H9 (cell line): ENCODE data around the gene FRY. TPM values are rescaled to one million over a fixed set of nuclear protein-coding genes. Genes with fewer than 3 reads are reported as not detected.

Source experiments
- DNase-seq: peaks from one replicate; pipeline ENCODE4 v3.0.0-alpha.2; 2017
- H2AFZ ChIP-seq: one replicate; pipeline ENCODE4 v1.6.1; 2013; ENCODE audit warnings: mild to moderate bottlenecking, low read length, control low read depth, moderate library complexity
- H2AK5ac ChIP-seq: 2 replicates; pipeline ENCODE4 v1.6.1; 2013; ENCODE audit warnings: low read length, control low read depth, mixed read lengths; ENCODE audit not compliant: insufficient read length
- H2BK120ac ChIP-seq: one replicate; pipeline ENCODE4 v1.6.1; 2013; ENCODE audit warnings: low read depth, mild to moderate bottlenecking, low read length, control low read depth, inconsistent platforms; ENCODE audit not compliant: poor library complexity, severe bottlenecking
- H2BK12ac ChIP-seq: 2 replicates; pipeline ENCODE4 v1.6.1; 2013; ENCODE audit warnings: low read length, control low read depth, mixed read lengths, low read depth; ENCODE audit not compliant: insufficient read length
- H2BK15ac ChIP-seq: 2 replicates; pipeline ENCODE4 v1.6.1; 2013; ENCODE audit warnings: low read depth, low read length, control low read depth
- H2BK20ac ChIP-seq: one replicate; pipeline ENCODE4 v1.6.1; 2013; ENCODE audit warnings: low read depth, mild to moderate bottlenecking, low read length, control low read depth, inconsistent platforms; ENCODE audit not compliant: poor library complexity, severe bottlenecking
- H2BK5ac ChIP-seq: 2 replicates; pipeline ENCODE4 v1.6.1; 2013; ENCODE audit warnings: low read length, control low read depth, mixed read lengths; ENCODE audit not compliant: insufficient read length
- H3K14ac ChIP-seq: 2 replicates; pipeline ENCODE4 v1.6.1; 2013; ENCODE audit warnings: low read length, control low read depth; ENCODE audit not compliant: insufficient read depth
- H3K18ac ChIP-seq: 2 replicates; pipeline ENCODE4 v1.6.1; 2013; ENCODE audit warnings: low read depth, mild to moderate bottlenecking, mixed read lengths, low read length, control low read depth; ENCODE audit not compliant: insufficient read length
- H3K23ac ChIP-seq: 2 replicates; pipeline ENCODE4 v1.6.1; 2013; ENCODE audit warnings: low read length, control low read depth, mixed read lengths, low read depth; ENCODE audit not compliant: insufficient read length
- H3K23me2 ChIP-seq: 2 replicates; pipeline ENCODE4 v1.6.1; 2013; ENCODE audit warnings: low read depth, mild to moderate bottlenecking, mixed read lengths, low read length, control low read depth; ENCODE audit not compliant: insufficient read length, poor library complexity, severe bottlenecking
- H3K27ac ChIP-seq: 2 replicates; pipeline ENCODE4 v1.5.1; 2013; ENCODE audit warnings: low read length, control low read depth, mixed read lengths, low read depth; ENCODE audit not compliant: insufficient read length
- H3K27me3 ChIP-seq: 2 replicates; pipeline ENCODE4 v1.6.1; 2013; ENCODE audit warnings: low read length, control low read depth, inconsistent platforms; ENCODE audit not compliant: insufficient read depth
- H3K4ac ChIP-seq: 2 replicates; pipeline ENCODE4 v1.6.1; 2013; ENCODE audit warnings: low read depth, mild to moderate bottlenecking, control low read depth, inconsistent platforms, low read length, moderate library complexity
- H3K4me1 ChIP-seq: 2 replicates; pipeline ENCODE4 v1.6.1; 2013; ENCODE audit warnings: low read length, control low read depth, inconsistent platforms; ENCODE audit not compliant: insufficient read depth
- H3K4me2 ChIP-seq: 2 replicates; pipeline ENCODE4 v1.6.1; 2013; ENCODE audit warnings: low read length, control low read depth, mixed read lengths; ENCODE audit not compliant: insufficient read length, insufficient read depth
- H3K56ac ChIP-seq: 2 replicates; pipeline ENCODE4 v1.6.1; 2013; ENCODE audit warnings: low read depth, mild to moderate bottlenecking, mixed read lengths, low read length, control low read depth; ENCODE audit not compliant: insufficient read length
- H3K79me1 ChIP-seq: 2 replicates; pipeline ENCODE4 v1.6.1; 2013; ENCODE audit warnings: low read depth, mild to moderate bottlenecking, moderate library complexity, low read length, control low read depth, inconsistent platforms; ENCODE audit not compliant: insufficient read depth, poor library complexity, severe bottlenecking
- H3K79me2 ChIP-seq: 2 replicates; pipeline ENCODE4 v1.6.1; 2013; ENCODE audit warnings: low read length, control low read depth, inconsistent platforms; ENCODE audit not compliant: insufficient read depth
- H3K9ac ChIP-seq: 2 replicates; pipeline ENCODE4 v1.6.1; 2013; ENCODE audit warnings: low read length, control low read depth, mixed read lengths; ENCODE audit not compliant: insufficient read length; ENCODE audit errors: extremely low read depth
- H3K9me3 ChIP-seq: one replicate; pipeline ENCODE4 v1.6.1; 2013; ENCODE audit warnings: low read depth, low read length, inconsistent platforms; ENCODE audit not compliant: control insufficient read depth
- H3T11ph ChIP-seq: one replicate; pipeline ENCODE4 v1.6.1; 2013; ENCODE audit warnings: mild to moderate bottlenecking, low read length, control low read depth, inconsistent platforms
- H4K20me1 ChIP-seq: one replicate; pipeline ENCODE4 v1.6.1; 2013; ENCODE audit not compliant: control insufficient read depth, insufficient read length, insufficient read depth
- H4K5ac ChIP-seq: 2 replicates; pipeline ENCODE4 v1.6.1; 2013; ENCODE audit warnings: low read depth, mild to moderate bottlenecking, mixed read lengths, low read length, control low read depth; ENCODE audit not compliant: insufficient read length
- H4K8ac ChIP-seq: replicated peaks from 2 replicates; pipeline ENCODE4 v1.6.1; 2013; ENCODE audit warnings: low read length, control low read depth, mixed read lengths, low read depth; ENCODE audit not compliant: insufficient read length
- H4K91ac ChIP-seq: 2 replicates; pipeline ENCODE4 v1.6.1; 2013; ENCODE audit warnings: low read depth, mild to moderate bottlenecking, moderate library complexity, mixed read lengths, low read length, control low read depth; ENCODE audit not compliant: insufficient read length
- H3K27ac Mint-ChIP-seq, 3 experiments: 2 replicates in 2 of 3; 3 replicates in 1 of 3; pipeline ENCODE4 v1.8.0; 2020 to 2021; ENCODE audit warnings: mixed read lengths in 3 of 3, mild to moderate bottlenecking in 1 of 3, moderate library complexity in 1 of 3
- H3K27me3 Mint-ChIP-seq: 2 replicates; pipeline ENCODE4 v1.8.0; 2021; ENCODE audit warnings: low read depth, mild to moderate bottlenecking, moderate library complexity, mixed read lengths
- H3K36me3 Mint-ChIP-seq, 3 experiments: 2 replicates in 2 of 3; 3 replicates in 1 of 3; pipeline ENCODE4 v1.8.0; 2020 to 2021; ENCODE audit warnings: low read depth in 3 of 3, mixed read lengths in 3 of 3; ENCODE audit not compliant: insufficient read depth in 1 of 3
- H3K4me1 Mint-ChIP-seq, 2 experiments: 2 replicates each; pipeline ENCODE4 v1.8.0; 2020; ENCODE audit warnings: mixed read lengths in 2 of 2
- H3K4me3 Mint-ChIP-seq, 2 experiments: 2 replicates in 1 of 2; 3 replicates in 1 of 2; pipeline ENCODE4 v1.8.0; 2020 to 2021; ENCODE audit warnings: mild to moderate bottlenecking in 2 of 2, mixed read lengths in 2 of 2, moderate library complexity in 1 of 2
- H3K9me3 Mint-ChIP-seq, 2 experiments: 2 replicates in 1 of 2; 3 replicates in 1 of 2; pipeline ENCODE4 v1.8.0; 2020; ENCODE audit warnings: mild to moderate bottlenecking in 2 of 2, mixed read lengths in 2 of 2, moderate library complexity in 1 of 2
- WGBS: extraction: QIAGEN DNeasy Blood & Tissue Kit; methylation state at CpG from one replicate; pipeline ENCODE4 v1.1.7; 2013; ENCODE audit warnings: missing lambda C conversion rate, low lambda C conversion rate, mixed read lengths; ENCODE audit not compliant: insufficient read length; ENCODE audit errors: extremely low coverage; 5-methylcytosine and 5-hydroxymethylcytosine counted together
- total RNA-seq: library from RNA; stranded (reverse); gene quantifications from 2 replicates; pipeline ENCODE4 v1.2.1, GENCODE V29; 2021
- TF ChIP-seq, protein P1 (sequence below): fragments of 200-600 bp; sonication (generic); conservative IDR thresholded peaks from 3 replicates; pipeline ENCODE4 v1.8.0; 2021; ENCODE audit warnings: antibody characterized with exemption, mild to moderate bottlenecking

FRY gene
- total RNA-seq, 1 experiment from 2014 or later = 5.2 TPM

DNA sequence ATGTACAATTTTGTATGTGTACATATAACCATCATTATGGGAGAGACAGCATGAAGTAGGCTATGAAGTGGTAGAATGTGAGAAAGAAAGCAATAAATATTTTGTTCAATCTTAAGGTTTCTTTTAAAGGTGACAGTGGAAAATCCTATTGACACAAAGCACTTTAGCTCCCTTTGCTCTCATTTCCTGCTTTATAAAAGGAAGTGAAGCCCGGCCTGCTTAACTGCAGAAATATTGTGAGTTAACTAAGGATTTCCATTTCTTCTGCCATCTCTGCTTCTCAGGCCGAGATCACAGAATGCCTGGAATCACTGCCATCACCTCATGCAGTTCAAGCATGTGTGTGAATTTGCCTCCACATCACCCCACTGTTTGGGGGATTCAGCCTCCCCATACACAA, 83.5 kb downstream of the FRY start:
- H3K23ac ChIP-seq = no peak overlapping the region
- no CpG with 5 or more reads among the region's 2 CpGs for WGBS
- TF ChIP-seq, protein P1, sequence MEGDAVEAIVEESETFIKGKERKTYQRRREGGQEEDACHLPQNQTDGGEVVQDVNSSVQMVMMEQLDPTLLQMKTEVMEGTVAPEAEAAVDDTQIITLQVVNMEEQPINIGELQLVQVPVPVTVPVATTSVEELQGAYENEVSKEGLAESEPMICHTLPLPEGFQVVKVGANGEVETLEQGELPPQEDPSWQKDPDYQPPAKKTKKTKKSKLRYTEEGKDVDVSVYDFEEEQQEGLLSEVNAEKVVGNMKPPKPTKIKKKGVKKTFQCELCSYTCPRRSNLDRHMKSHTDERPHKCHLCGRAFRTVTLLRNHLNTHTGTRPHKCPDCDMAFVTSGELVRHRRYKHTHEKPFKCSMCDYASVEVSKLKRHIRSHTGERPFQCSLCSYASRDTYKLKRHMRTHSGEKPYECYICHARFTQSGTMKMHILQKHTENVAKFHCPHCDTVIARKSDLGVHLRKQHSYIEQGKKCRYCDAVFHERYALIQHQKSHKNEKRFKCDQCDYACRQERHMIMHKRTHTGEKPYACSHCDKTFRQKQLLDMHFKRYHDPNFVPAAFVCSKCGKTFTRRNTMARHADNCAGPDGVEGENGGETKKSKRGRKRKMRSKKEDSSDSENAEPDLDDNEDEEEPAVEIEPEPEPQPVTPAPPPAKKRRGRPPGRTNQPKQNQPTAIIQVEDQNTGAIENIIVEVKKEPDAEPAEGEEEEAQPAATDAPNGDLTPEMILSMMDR = no peak
- no peak overlapping the region for H3K14ac ChIP-seq
- H3K9me3 ChIP-seq = no peaks in the 10 kb centered on the region
- Mint-ChIP-seq H3K4me3 (no peak overlapping the region), H3K4me1 (peaks cover 0 to 4% of the 10 kb centered on the region in 2 experiments; a peak in 2 of 4 replicates), H3K9me3 (no peaks in the 10 kb centered on the region; a peak in 1 of 5 replicates), H3K27me3 (no peaks in the 10 kb centered on the region), H3K27ac (no peak overlapping the region), H3K36me3 (no peaks in the 10 kb centered on the region)
- H3K9ac ChIP-seq = no peak overlapping the region
- H3K79me2 ChIP-seq = no peaks in the 10 kb centered on the region
- no peak overlapping the region for H3K56ac ChIP-seq
- H4K20me1 ChIP-seq = no peaks in the 10 kb centered on the region
- H4K8ac ChIP-seq = no peak overlapping the region
- no peak overlapping the region for H2BK12ac ChIP-seq
- no peaks in the 10 kb centered on the region for H3K4me1 ChIP-seq
- no peaks in the 10 kb centered on the region for H3K27me3 ChIP-seq
- no peak overlapping the region for H2AFZ ChIP-seq
- no peak overlapping the region for H2BK120ac ChIP-seq
- no peak overlapping the region for H3T11ph ChIP-seq
- H2AK5ac ChIP-seq = no peak overlapping the region
- no peak overlapping the region for H3K18ac ChIP-seq
- no peaks in the 10 kb centered on the region for H3K79me1 ChIP-seq
- no peak overlapping the region for H4K5ac ChIP-seq
- H3K4me2 ChIP-seq = no peak overlapping the region
- H4K91ac ChIP-seq = no peak overlapping the region
- no peak overlapping the region for H2BK15ac ChIP-seq
- no peaks in the 10 kb centered on the region for H3K23me2 ChIP-seq
- H2BK5ac ChIP-seq = no peak overlapping the region
- no peak overlapping the region for H2BK20ac ChIP-seq
- no peak overlapping the region for H3K4ac ChIP-seq
- no peak overlapping the region for H3K27ac ChIP-seq
- no peak for DNase-seq
